Fibroblast of lung (primary cell): ENCODE data around the gene FRY.

Experiments used
- CTCF ChIP-seq, 2 donors: IDR thresholded peaks in 1 of 2; conservative IDR thresholded peaks in 1 of 2; 1 replicate in 1 of 2; 2 replicates in 1 of 2; pipeline ENCODE4 v1.5.1; 2011 to 2012; ENCODE audit warnings: low read length in 2 of 2, control low read depth in 1 of 2, inconsistent platforms in 1 of 2, low read depth in 1 of 2, mild to moderate bottlenecking in 1 of 2
- EZH2 ChIP-seq: IDR thresholded peaks from 2 replicates; pipeline ENCODE4 v1.5.1; 2012; ENCODE audit warnings: low read length, control low read depth, mild to moderate bottlenecking; ENCODE audit errors: missing control alignments

- TF ChIP-seq CTCF (conservative IDR thresholded peaks at IDR 0.05 in 1 of 2, IDR thresholded peaks at IDR 0.05 in 1 of 2; ENCODE audit: low read depth in 1 of 2, low read length in 2 of 2) (no peak), EZH2 (no peak)
Observed at GRCh38 chr13:32047088-32047487, 15.5 kb downstream of the FRY start.
